Measurements from ENCODE around the gene DMAC2L.

The DMAC2L gene, protein sequence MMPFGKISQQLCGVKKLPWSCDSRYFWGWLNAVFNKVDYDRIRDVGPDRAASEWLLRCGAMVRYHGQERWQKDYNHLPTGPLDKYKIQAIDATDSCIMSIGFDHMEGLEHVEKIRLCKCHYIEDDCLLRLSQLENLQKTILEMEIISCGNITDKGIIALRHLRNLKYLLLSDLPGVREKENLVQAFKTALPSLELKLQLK

DNA sequence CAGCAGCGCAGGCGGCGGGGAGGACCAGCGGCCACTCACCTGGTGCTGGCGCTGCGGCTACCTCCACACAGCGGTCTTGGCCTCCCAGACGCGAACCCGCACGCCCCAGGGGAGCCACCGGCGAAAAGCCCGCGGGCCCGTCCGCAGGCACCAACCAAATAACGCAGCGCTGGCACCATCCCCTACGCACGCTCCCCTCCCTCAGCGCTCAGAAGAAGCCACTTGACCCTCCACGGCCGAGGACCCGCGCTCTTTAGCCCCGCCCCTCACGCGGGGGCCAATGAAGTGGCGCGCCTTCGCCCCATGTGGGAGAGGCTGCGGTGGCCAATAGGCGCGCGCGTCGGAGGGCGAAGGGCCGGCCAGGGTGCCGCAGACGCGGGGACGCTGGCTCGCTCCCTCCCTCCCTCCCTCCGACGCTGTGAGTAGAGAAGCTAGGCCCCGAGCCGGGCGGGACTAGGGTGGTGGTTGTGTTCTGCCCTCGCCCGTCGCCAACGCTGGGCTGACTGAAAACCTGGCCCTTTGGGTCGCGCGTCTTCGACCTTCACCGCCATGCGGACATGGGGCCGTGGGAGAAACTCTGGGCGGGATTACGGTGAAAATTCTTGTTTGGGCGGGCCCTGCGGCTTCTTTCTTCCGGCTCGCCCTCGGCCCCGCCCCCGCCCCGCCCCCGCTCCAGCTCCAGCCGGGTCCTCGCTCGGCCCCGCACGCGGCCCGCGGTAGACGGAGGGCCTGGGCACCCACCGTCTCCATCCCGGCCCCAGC is at the start of gene DMAC2L, which contains the start of gene L2HGDH:
DMAC2L (plus strand) TSS at position 353 of the 762 bp plus-strand sequence. CDS start 9,164 bp downstream, outside the sequence.
L2HGDH (minus strand) TSS at position 258 of the 762 bp plus-strand sequence; CDS start at position 179, 79 bp downstream.
- TF ChIP-seq, protein P1, sequence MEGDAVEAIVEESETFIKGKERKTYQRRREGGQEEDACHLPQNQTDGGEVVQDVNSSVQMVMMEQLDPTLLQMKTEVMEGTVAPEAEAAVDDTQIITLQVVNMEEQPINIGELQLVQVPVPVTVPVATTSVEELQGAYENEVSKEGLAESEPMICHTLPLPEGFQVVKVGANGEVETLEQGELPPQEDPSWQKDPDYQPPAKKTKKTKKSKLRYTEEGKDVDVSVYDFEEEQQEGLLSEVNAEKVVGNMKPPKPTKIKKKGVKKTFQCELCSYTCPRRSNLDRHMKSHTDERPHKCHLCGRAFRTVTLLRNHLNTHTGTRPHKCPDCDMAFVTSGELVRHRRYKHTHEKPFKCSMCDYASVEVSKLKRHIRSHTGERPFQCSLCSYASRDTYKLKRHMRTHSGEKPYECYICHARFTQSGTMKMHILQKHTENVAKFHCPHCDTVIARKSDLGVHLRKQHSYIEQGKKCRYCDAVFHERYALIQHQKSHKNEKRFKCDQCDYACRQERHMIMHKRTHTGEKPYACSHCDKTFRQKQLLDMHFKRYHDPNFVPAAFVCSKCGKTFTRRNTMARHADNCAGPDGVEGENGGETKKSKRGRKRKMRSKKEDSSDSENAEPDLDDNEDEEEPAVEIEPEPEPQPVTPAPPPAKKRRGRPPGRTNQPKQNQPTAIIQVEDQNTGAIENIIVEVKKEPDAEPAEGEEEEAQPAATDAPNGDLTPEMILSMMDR (IDR thresholded peaks at IDR 0.05; ENCODE audit: low read depth, low read length, missing control alignments) = no peak
- DNase-seq (ENCODE audit: low read depth) = peak; percentile 72
- H3K4me3 ChIP-seq (ENCODE audit: low read depth, low read length) = peak within 1 kb of the TSS; percentile 76

DNA sequence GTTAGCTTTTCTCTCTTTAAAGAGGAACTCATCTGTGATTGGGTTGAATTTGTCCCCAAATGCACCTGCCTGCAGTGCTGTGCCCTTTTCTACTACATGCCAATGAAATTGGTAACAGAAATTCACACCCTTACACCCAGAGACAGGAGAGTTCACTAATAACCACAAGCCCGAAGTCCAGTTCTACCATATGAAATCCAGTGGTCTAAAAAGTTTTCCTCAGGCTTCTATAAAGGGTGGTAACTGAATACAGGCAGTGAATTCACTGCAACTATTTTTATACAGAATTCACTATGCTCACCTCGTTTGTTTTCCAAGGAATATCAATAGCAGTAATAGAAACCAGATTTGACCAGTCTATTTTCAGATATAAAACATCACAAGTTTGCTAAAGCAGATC is 49.3 kb upstream of the DMAC2L start:
- H3K4me3 ChIP-seq (ENCODE audit: low read depth, low read length) = no peak overlapping the region
- TF ChIP-seq, protein P1 (IDR thresholded peaks at IDR 0.05; ENCODE audit: low read depth, low read length, missing control alignments) = no peak
- no peak for DNase-seq (ENCODE audit: low read depth)

DNA sequence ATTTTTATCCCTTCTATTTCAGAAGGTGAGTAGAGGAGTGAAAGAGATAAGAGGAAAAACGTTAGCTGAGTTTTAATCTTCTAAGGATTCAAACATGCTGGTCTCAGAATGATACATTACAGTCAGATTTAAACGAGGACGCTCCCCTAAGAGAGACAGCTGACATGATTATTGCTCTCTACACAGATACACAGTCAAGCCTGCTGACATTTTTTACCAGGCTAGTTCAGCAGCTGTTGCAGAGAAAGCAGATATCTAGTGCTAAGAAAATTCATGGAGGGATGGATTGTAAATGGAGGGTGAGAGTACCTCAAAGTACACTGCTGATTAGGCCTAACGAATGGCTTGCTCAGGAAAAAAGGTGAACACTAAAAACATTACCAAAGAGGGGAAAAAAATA is 48.8 kb upstream of the DMAC2L start:
- DNase-seq (ENCODE audit: low read depth) = no peak
- TF ChIP-seq, protein P1 (IDR thresholded peaks at IDR 0.05; ENCODE audit: low read depth, low read length, missing control alignments) = no peak
- H3K4me3 ChIP-seq (ENCODE audit: low read depth, low read length) = no peak overlapping the region

DNA sequence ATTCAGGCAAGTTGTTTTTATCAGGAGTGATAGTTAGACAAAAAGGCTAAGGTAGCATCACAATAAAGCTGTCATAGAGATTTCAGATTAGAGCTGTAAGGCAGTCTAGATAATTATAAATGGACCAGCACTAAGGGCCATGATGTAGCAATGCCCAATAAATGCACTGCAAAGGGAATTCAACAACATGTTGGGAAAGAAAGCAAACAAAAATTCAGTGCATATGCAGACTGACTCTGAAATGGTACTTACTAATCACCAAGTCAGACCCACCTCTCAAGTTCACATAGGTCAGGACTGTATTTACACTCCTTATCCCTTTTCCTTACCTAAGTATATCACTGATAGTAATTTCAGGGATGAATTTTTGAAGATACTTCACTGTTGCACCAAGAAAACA is 47.1 kb upstream of the DMAC2L start:
- no peak for DNase-seq (ENCODE audit: low read depth)
- TF ChIP-seq, protein P1 (IDR thresholded peaks at IDR 0.05; ENCODE audit: low read depth, low read length, missing control alignments) = no peak
- no peak overlapping the region for H3K4me3 ChIP-seq (ENCODE audit: low read depth, low read length)

DNA sequence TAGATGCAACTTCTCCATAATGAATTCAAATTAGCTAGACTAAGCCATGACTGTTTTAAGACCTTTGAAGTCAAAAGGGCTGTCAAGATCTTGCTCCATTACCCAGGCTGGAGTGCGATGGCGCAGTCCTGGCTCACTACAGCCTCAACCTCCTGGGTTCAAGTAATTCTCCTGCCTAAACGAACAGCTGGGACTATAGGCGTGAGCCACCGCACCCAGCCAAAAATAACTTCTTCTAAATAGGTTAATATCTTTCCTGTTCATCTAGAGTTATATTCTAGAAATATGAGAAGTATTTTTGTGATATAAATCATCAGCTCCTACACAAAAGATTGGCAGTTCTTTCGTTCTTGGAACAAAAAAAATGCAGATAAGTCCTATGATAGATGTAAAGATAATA is 41.2 kb upstream of the DMAC2L start:
- TF ChIP-seq, protein P1 (IDR thresholded peaks at IDR 0.05; ENCODE audit: low read depth, low read length, missing control alignments) = no peak
- H3K4me3 ChIP-seq (ENCODE audit: low read depth, low read length) = no peak overlapping the region
- no peak for DNase-seq (ENCODE audit: low read depth)

DNA sequence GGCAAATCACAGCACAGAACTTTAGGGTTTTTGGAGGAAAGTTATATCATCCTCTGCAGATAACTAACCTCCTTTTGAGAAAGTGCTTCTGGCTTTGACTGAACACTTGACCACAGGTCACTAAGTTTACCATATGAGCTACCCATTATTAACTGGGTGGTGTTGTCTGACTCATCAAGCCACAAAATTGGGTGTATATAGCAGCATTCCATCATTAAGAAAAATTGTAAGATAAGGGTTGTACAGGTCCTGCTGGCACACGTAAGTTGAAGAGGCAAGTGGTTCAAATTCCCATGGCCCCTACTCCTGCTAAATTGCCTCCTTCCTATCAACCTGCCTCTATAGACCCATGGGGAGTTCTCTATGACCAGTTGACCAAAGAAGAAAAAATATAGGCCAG is 39.6 kb upstream of the DMAC2L start:
- no peak for DNase-seq (ENCODE audit: low read depth)
- H3K4me3 ChIP-seq (ENCODE audit: low read depth, low read length) = no peak overlapping the region
- TF ChIP-seq, protein P1 (IDR thresholded peaks at IDR 0.05; ENCODE audit: low read depth, low read length, missing control alignments) = no peak

All from GM12864 (cell line).